H54 (cell line): Measurements from ENCODE around the gene PRSS21.

Experiments used
- DNase-seq: peaks from one replicate; pipeline ENCODE4 v3.0.0; 2011; ENCODE audit warnings: low spot score, mixed read lengths; ENCODE audit not compliant: insufficient read length
- FAIRE-seq: peaks from 3 replicates; lab custom pipeline; 2011; peaks lifted over from hg19 to GRCh38; lab: Jason Lieb, UNC
- POLR2A ChIP-seq: IDR thresholded peaks from 2 replicates; pipeline ENCODE4 v1.6.1; 2011; ENCODE audit warnings: low read depth, mild to moderate bottlenecking, low read length

Gene PRSS21

GRCh38 chr16:2808181-2808580, 8.9 kb upstream of the PRSS21 start:
- DNase-seq (no peak), FAIRE-seq (no peak)
- no peak for TF ChIP-seq POLR2A

- FAIRE-seq (no peak), DNase-seq (no peak)
- TF ChIP-seq POLR2A, result no peak
Observed at GRCh38 chr16:2809149-2809760, 7.8 kb upstream of the PRSS21 start.

GRCh38 chr16:2810651-2811050, 6.4 kb upstream of the PRSS21 start:
- no peak for FAIRE-seq
- TF ChIP-seq POLR2A, result no peak
- no peak for DNase-seq

GRCh38 chr16:2811703-2812471, 5.2 kb upstream of the PRSS21 start:
- FAIRE-seq (no peak), DNase-seq (peak; percentile 47)

GRCh38 chr16:2813771-2814221, 3.2 kb upstream of the PRSS21 start:
- DNase-seq (no peak), FAIRE-seq (no peak)
- TF ChIP-seq POLR2A, result no peak

More at GRCh38 chr16:2811703-2812471, 5.2 kb upstream of the PRSS21 start:
- TF ChIP-seq POLR2A, result no peak

GRCh38 chr16:2814551-2815298, 2.3 kb upstream of the PRSS21 start:
- FAIRE-seq, result no peak

GRCh38 chr16:2815299-2815771, 1.7 kb upstream of the PRSS21 start:
- DNase-seq (no peak), FAIRE-seq (no peak)
- TF ChIP-seq POLR2A, result no peak

More at GRCh38 chr16:2814551-2815298, 2.3 kb upstream of the PRSS21 start:
- no peak for DNase-seq
- TF ChIP-seq POLR2A, result no peak

- no peak for TF ChIP-seq POLR2A
- no peak for FAIRE-seq
- DNase-seq, result no peak
Observed at GRCh38 chr16:2817340-2818271, 569 bp downstream of the PRSS21 start.

GRCh38 chr16:2818272-2818876, 1.3 kb downstream of the PRSS21 start:
- no peak for TF ChIP-seq POLR2A
- DNase-seq, result no peak
- FAIRE-seq, result no peak

- TF ChIP-seq POLR2A, result no peak
- FAIRE-seq (no peak), DNase-seq (no peak)
Observed at GRCh38 chr16:2819179-2819938, 2.3 kb downstream of the PRSS21 start.

- TF ChIP-seq POLR2A, result no peak
- FAIRE-seq (no peak), DNase-seq (no peak)
Observed at GRCh38 chr16:2819939-2820835, 3.1 kb downstream of the PRSS21 start.
